Cardiac muscle cell (in vitro differentiated cells and primary cell): ENCODE results near the gene PRUNE2. TPM values are rescaled to one million over a fixed set of nuclear protein-coding genes. Genes with fewer than 3 reads are reported as not detected.
A peak's percentile ranks its signal among the peaks of the same experiment; 100 is the strongest.

ENCODE experiments used
- DNase-seq, 2 donors: peaks; one replicate each; pipeline versions ENCODE4 v3.0.0 to v3.0.0-alpha.2; 2010 to 2017; ENCODE audit warnings: low read depth in 1 of 2, low spot score in 1 of 2
- H3K27ac ChIP-seq: fragments of 200-600 bp; sonication (generic); 2 replicates; pipeline ENCODE4 v1.5.1; 2016
- H3K27me3 ChIP-seq: fragments of 200-600 bp; sonication (generic); 2 replicates; pipeline ENCODE4 v1.6.0; 2016; ENCODE audit warnings: control low read depth
- H3K36me3 ChIP-seq: fragments of 200-600 bp; sonication (generic); 2 replicates; pipeline ENCODE4 v1.5.1; 2016; ENCODE audit warnings: control low read depth
- H3K4me1 ChIP-seq: fragments of 200-600 bp; sonication (generic); 2 replicates; pipeline ENCODE4 v1.8.1; 2017; ENCODE audit warnings: low read depth, mild to moderate bottlenecking, mixed run types
- H3K4me3 ChIP-seq: fragments of 200-600 bp; sonication (generic); 2 replicates; pipeline ENCODE4 v1.5.1; 2016; ENCODE audit warnings: mild to moderate bottlenecking
- H3K9me3 ChIP-seq: fragments of 200-600 bp; sonication (generic); 2 replicates; pipeline ENCODE4 v1.5.1; 2017; ENCODE audit warnings: low read depth, mild to moderate bottlenecking, control low read depth
- polyA plus RNA-seq: library from polyadenylated mRNA; unstranded; fragments of >200 nt; fragmentation: Nextera tagmentation; extraction: Ambion mirVana; gene quantifications from 2 replicates; pipeline ENCODE4 v1.2.1, GENCODE V29; 2016
- total RNA-seq: library from RNA; depleted of rRNA; stranded (reverse); fragments of >200 nt; gene quantifications from 2 replicates; pipeline ENCODE4 v1.2.3, GENCODE V29; 2016
- TF ChIP-seq, protein P1 (sequence below): IDR thresholded peaks from 2 replicates; pipeline ENCODE4 v1.5.1; 2012; ENCODE audit warnings: low read depth, mild to moderate bottlenecking, low read length

PRUNE2 gene
- total and polyA plus RNA-seq, 2 experiments from 2014 or later, result 5.5 to 14.4 TPM

DNA sequence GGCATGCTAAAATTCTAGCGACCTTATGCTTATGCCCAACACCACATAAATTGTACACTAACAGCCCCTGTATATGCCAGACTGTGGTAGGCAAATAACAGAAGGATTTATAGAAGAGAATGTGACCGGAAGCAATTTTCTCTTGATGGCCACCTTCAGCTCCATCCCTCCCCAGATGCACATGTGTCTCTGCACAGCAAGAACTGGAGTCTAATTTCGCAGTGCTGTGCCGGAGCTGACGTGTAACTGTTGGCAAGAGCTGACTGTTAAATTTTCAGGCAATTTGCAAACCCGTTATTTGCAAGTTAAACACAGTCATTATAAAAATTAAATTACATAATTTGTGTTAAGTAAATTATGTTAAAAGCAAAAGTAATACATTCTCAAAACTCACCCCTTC, 93.3 kb downstream of the PRUNE2 start:
- TF ChIP-seq, protein P1, sequence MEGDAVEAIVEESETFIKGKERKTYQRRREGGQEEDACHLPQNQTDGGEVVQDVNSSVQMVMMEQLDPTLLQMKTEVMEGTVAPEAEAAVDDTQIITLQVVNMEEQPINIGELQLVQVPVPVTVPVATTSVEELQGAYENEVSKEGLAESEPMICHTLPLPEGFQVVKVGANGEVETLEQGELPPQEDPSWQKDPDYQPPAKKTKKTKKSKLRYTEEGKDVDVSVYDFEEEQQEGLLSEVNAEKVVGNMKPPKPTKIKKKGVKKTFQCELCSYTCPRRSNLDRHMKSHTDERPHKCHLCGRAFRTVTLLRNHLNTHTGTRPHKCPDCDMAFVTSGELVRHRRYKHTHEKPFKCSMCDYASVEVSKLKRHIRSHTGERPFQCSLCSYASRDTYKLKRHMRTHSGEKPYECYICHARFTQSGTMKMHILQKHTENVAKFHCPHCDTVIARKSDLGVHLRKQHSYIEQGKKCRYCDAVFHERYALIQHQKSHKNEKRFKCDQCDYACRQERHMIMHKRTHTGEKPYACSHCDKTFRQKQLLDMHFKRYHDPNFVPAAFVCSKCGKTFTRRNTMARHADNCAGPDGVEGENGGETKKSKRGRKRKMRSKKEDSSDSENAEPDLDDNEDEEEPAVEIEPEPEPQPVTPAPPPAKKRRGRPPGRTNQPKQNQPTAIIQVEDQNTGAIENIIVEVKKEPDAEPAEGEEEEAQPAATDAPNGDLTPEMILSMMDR, result no peak
- H3K27me3 ChIP-seq, result no peaks in the 10 kb centered on the region
- no peak overlapping the region for H3K27ac ChIP-seq
- no peaks in the 10 kb centered on the region for H3K36me3 ChIP-seq
- DNase-seq, result no peak
- no peaks in the 10 kb centered on the region for H3K9me3 ChIP-seq
- no peak overlapping the region for H3K4me3 ChIP-seq
- no peaks in the 10 kb centered on the region for H3K4me1 ChIP-seq

DNA sequence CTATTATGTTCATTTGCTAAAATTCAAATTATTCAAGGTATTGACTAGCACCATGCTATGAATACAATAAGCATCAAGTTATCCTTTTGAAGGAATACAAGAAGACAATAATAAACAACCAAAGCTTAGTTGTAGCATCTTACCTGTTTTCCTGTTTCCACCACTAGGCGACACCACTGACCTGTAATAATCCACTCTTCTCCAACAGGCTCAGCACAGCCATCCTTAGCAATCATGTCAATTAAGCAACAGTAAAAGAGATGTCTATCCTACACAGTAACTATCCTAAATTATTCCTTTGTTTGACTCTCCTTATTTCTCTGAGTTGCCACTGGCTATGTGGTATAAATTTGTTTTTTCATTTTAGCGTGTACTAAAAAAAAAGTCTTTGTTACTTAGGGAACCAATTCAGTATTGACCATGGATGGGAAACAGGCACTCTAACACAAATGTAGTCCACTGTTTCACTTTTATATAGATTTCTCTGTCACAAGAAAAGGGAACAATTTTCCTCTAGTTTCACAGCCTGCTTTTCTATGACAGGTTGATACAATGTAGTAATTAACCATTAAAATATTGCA, 95.4 kb downstream of the PRUNE2 start:
- no peaks in the 10 kb centered on the region for H3K36me3 ChIP-seq
- no peak overlapping the region for H3K4me3 ChIP-seq
- no peak overlapping the region for H3K27ac ChIP-seq
- DNase-seq, result peak; percentile 65 to 81
- H3K27me3 ChIP-seq, result no peaks in the 10 kb centered on the region
- TF ChIP-seq, protein P1, result peak; percentile 83
- no peaks in the 10 kb centered on the region for H3K9me3 ChIP-seq
- no peaks in the 10 kb centered on the region for H3K4me1 ChIP-seq

DNA sequence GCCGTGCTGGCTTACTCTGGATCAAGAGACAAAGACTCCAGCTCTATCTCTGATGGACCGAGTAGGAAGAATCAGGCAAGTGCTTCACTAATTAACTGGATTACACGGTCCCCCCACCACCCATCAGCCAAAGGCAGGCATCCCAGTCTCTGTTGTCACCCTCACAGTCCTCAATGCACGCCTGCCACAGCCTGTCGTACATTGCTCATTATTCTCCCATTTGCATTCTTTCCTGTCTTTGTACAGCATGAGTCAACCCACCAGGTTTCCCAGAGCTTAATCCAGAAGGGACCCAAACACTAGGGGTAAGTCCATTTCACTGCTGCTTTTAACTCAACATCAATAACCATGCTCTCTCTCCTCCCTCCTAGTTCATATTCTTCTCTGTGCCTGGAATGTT, 97.3 kb downstream of the PRUNE2 start:
- DNase-seq, result no peak
- Histone ChIP-seq H3K9me3 (no peaks in the 10 kb centered on the region), H3K4me1 (peaks cover 1% of the 10 kb centered on the region), H3K27me3 (no peaks in the 10 kb centered on the region), H3K27ac (no peak overlapping the region), H3K4me3 (no peak overlapping the region), H3K36me3 (no peaks in the 10 kb centered on the region)
- TF ChIP-seq, protein P1, result no peak

DNA sequence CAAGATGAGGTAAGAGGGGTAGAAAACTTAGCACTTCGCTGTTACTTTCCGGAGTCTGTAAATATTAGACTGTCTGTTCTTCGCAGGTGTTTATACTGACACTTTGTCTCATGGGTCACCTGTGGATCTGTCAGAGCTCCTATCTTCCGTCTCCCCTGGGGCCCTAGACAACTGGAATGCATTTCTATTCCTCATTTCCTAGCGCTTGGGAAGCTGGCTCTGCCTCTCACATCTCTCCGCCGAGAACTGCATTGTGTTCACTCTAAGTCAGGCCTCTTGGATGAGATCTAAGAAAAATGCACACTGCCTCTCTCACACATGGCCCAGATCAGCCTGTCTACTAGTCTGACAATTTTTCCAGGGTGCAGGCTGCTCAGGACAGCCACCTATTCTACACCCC, 102.2 kb downstream of the PRUNE2 start:
- Histone ChIP-seq H3K36me3 (no peaks in the 10 kb centered on the region), H3K4me3 (no peak overlapping the region), H3K27me3 (no peaks in the 10 kb centered on the region), H3K4me1 (peaks cover 10% of the 10 kb centered on the region), H3K27ac (no peak overlapping the region), H3K9me3 (no peaks in the 10 kb centered on the region)
- TF ChIP-seq, protein P1, result no peak
- no peak for DNase-seq

DNA sequence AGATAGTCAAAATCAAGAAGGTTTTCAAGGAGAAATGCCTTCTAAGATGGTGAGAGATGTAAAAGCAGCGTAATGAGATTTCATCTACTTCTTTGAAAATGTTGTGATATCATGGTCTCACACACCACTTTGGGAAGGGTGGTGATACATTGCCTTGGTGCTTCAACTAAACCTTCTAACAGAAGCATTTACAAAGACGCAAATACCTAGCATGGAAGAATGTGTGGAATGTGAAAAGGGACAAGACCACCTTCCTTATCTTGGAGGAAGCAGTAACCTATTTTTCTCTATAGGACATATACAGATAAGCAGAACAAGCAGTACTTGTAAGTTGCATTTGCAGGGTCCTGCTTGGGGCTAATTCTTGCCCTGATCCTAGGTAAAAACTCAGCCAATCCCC, 102.8 kb downstream of the PRUNE2 start:
- H3K4me3 ChIP-seq, result no peak overlapping the region
- H3K36me3 ChIP-seq, result no peaks in the 10 kb centered on the region
- no peak overlapping the region for H3K27ac ChIP-seq
- H3K4me1 ChIP-seq, result peaks cover 10% of the 10 kb centered on the region
- TF ChIP-seq, protein P1, result no peak
- H3K9me3 ChIP-seq, result no peaks in the 10 kb centered on the region
- no peaks in the 10 kb centered on the region for H3K27me3 ChIP-seq
- DNase-seq, result no peak
